ENCODE results near the gene ACKR3.

Gene ACKR3

GRCh38 chr2:236550701-236551465, 18.7 kb upstream of the ACKR3 start:
- DNase-seq = no peak

DNA sequence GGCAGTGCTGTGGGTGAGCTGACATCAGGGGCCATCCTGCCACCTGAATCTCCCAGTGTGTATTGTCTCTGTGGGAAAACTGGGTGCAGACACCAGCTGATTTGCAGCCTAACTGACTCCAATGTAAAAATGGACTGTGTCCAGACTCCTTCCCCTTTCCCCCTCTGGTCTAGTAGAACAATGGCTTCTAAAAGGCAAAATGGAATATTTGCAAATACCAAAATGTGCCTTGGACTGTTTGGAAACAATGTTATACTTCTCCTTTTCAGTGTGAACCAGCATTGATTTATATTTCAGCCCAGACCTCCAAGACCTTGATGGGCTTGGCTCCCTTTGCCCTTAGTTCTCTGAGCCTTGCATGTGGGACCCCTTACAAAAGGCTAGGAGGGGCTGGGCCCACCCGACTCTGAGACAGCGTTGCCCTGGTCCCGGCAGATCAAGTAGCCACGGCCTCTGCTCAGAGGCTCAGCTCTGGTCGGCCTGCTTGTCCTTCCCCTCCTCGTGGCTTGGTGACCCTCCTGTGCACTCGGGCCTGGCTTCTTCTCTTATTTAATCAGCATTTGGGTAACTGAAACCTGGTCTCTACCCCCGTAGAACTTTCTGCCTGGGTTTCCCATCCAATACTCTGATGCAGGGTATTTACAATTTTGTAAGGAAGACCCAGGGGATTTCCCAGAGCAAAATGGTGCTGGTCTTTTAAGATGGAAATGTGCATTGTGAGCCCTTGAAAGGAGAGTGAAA, 18.0 kb upstream of the ACKR3 start:
- no peak for DNase-seq

- DNase-seq = no peak
Observed at GRCh38 chr2:236552212-236552542, 17.4 kb upstream of the ACKR3 start.

- no peak for DNase-seq
Observed at GRCh38 chr2:236552581-236553363, 16.9 kb upstream of the ACKR3 start.

DNA sequence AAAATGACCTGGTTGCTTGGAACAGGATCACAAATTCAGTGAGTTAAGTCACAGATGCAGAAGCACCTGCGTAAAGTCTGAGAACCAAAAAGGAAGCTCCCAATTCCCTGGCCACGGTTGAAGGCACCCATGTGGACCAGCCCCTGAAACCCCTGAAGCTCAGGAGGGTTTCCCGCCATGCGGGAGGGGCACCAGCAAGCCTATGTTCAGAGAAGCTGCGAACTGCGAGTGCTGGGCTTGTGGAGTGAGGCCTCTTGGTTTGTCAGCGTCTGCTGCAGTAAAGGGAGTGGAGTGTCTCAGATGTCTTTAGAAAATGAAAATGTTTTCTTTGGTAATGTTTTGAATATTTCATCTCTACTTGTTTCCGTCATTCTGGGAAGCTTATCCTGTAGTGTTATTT, 16.1 kb upstream of the ACKR3 start:
- no peak for DNase-seq

DNA sequence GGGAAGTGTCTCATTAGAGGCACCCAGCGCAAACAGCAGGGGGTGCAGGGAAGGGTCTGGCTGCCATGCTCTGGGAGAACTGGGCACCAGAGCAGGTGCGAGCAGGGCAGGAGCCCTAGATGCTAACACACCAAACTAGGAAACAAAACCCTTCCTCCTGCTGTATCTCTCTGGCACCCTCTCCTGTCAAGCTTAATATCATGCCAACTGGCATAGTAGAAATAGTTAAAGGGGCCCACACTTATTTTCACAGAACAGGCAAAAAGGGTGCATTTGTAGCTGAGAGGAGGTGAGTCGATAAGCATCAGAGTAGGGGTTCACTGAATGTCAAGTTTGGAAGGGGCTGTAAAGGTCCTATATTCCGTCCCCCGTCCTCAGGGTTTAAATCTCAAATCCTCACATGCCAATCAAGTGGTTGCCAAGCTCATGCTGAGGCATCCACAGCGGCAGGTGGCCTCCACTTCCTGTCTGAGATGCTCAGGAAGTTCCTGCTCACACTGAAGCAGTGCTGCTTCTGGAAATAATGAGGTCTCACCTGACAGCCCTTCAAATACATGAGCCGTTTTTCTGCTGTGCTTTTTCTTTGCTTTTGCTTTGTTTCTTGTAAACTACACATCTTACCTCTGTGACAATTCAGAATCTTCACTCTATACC, 14.9 kb upstream of the ACKR3 start:
- no peak for DNase-seq

- DNase-seq = no peak
Observed at GRCh38 chr2:236555481-236555880, 14.1 kb upstream of the ACKR3 start.

DNA sequence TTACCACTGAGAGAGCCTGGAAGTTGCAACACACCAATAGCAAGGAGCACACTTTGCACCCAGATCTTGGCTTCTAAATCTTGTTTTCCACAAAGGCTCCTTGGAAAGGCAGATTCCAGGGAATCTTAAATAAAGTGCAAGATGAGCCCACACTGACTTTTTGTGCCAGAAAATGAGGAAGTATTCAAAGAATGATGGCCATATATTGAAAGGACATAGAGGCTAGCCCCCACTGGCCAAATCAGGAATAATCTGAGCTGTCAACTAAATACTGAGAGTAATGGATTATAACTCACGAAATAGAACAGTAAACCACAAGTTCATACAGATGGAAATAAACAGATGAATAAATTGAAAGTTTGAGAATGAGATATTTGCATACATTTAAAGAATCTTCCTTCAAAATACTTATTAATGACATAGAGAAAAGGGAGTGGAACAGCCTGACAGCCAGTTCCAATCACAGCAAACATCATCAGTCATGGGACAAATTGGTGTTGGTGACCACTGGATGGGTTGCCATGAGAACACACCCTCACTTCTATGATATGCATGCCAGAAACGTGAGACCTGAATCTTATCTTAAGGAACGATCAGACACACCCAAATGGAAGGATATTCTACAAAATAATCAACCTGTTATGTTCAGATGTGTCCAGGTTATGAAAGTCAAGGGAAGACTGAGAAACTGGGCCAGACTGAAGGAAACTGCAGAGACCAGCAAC, 12.2 kb upstream of the ACKR3 start:
- DNase-seq = no peak

- no peak for DNase-seq
Observed at GRCh38 chr2:236558036-236558435, 11.6 kb upstream of the ACKR3 start.

DNA sequence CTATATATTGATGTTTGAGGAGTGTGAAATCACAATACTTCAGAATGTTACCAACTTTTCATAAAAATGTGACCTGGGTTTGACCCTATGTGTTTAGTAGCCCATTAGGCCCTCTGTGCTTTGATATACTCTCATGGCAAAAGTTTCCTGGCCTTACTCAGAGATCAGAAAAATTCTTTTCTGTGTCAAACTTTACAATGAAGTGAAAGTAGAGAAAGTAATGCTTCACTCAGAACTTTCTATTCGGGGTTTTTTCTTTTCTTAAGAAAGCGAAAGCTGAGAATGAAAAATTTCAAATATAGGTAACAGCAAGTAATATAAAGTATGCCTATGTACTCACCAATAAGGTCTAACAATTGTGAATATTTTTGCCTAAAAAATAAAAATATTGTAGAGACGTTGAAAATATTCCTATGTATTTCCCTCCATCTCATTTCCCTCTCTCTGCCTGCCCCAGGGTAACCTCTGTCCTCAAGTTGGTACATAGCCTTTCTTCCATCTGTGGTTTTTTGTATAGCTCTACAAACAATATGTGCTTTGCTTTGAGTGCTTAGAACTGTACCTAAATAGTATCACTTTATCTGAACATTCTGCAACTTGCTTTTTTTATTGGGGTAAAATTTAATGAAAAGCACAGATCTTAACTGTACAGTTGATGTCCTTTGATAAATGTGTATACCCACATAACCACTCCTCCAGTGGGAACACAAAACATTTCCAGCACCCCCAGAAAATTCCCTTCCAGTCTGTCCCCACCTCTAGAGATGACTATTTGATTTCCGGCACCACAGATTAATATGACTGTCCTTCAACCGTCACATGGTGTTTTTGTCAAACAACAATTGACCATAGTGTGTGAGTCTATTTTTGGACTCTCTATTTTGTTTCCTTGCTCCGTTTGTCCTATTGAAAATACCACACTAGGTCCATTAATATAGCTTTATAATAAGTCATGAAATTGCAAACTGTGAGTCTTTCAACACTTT, 10.3 kb upstream of the ACKR3 start:
- no peak for DNase-seq

DNA sequence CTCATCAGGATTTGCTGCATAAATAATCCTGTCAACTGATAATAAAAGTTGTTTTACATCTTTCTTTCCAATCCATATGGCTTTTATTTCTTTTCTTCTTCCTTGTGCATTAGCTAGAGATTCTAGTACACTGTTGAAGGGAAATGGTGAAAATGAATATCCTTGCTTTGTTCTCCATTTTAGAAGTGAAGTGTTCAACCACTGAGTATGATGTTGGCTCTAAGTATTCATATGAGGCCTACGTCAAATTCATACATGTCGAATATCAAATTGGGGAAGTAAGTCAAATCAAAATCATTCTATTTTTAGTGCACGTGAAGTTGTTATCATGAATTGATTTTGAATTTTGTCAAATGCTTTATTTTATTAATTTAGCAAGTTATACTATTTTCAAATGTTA, 7.8 kb upstream of the ACKR3 start:
- no peak for DNase-seq

DNA sequence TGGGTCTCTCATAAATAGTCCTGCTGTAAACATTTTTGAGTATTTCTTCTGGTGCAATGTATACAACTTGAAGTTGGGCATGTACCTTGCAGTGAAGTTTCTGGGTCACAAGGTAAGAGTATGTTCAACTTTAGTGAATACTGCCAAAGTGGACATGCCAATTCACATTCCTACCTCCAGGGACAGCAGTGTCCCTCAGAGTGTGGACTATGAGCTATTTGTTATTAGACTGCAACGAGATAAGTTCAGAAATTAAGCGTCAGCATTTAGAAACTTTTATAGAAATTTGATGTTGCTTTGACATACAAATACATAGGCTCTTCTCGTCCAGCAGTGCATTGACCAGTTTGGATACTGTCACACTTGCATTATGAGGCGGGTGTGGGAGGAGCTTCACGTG, 7.2 kb upstream of the ACKR3 start:
- DNase-seq = no peak

GRCh38 chr2:236563953-236564352, 5.7 kb upstream of the ACKR3 start:
- DNase-seq = no peak

GRCh38 chr2:236565212-236565611, 4.4 kb upstream of the ACKR3 start:
- no peak for DNase-seq

DNA sequence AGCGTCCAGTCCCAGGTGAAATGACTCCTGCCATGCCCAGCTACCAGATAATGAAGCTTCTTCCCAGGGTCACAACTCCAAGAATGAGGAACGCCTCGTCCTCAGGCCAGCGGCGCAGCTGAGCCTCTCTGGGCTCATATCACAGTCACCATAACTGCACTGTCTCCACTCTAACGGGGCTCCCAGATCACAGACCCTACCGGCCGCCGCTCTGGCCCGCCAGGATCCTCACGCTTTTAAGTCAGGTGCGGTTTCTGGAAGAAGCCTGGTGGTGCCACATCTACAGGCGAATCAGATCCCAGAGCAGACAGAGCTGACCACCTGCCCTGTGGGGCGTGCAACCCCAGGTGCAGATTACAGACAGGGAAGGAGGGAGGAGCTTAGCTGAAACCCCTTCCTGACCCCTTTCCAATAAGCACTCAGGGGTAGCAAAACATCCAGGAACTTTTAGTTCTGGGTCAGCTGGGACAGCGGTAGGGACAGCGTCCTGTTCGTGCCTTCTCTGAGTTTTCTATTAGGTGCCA, 3.7 kb upstream of the ACKR3 start:
- no peak for DNase-seq

DNA sequence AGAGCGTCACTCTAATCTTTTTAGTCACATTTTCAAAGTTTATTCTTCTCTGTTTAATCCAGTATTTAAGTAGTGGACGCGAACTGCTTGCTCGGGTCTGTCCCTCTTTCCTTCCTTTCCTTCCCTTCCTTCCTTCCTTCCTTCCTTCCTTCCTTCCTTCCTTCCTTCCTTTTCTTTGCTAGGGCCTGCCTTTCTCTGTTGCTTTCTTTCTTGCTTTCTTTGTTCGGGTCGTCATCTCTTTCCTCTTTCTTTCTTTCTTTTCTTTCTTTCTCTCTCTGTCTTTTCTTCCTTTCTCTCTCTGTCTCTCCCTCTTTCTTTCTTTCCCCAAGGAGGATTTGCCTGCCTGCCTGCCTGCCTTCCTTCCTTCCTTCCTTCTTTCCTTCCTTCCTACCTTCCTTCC, 3.0 kb upstream of the ACKR3 start:
- DNase-seq = no peak

- no peak for DNase-seq
Observed at GRCh38 chr2:236568068-236568921, 1.3 kb upstream of the ACKR3 start.

DNA sequence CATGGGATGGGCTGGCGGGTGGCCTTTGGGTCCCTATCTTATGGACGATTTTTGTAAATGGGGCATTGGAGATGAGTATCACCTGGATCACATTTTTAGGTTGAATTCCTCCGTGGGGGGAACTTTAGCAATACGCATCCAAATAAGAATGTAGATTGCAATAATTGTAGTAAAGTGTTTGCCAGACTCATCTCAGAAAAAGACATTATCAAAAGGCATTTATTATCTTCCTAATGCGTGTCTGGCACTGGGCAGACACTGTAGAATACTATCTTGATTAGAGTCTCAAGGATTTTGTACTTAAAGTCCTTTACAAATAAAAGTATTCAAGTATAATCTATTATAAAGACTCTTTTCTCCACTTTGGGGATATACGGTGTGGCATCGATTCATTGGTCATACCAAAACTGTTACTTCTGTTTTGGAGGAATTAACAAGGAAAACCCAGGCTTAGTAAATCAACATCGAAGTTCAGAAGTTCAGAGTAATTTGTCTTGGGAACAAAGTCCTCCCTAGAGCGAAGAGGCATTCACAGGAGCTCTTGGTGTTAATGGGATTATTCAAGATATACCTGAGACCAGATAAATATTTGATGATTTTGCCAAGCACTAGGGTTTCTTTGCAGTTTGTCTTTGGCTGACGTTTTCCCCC, 578 bp upstream of the ACKR3 start:
- no peak for DNase-seq

DNA sequence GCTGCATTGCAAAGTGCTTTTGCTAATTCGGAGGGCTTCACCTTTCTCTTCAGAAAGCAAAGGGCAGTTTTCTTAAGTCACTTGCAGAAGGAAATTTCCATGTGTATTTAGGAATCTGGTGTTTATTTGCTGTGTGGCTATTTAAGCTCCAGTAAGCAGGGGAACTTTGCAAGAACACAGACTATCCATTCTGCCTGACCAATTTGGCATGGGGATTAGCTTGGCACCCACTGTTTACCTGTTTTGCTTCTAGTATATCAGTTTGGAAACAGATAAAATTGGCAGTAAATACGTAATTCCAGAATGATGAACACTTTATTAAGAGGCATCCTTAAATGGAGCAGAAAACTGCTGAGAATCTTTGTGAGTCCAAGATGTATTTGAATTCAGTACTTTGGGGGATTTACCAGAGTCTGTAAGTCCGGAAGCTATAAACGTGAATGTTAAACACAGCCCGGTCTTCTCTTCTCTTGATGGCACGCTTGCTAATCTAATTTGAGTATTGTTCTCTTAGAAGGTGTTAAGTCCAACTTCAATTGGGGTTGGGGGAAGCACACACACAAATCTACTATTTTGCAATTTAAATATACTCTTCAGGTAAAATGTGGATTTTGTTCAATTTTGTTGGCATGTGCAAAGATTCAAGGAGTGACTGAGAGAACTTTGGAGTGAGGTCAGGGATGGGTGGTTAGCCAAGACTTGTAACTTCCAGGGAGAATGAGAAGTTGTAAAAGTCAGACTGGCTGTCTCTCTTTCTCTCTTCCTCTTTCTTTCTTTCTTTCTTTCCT, 650 bp downstream of the ACKR3 start:
- no peak for DNase-seq
